ENCODE measurements around the gene HAGH.

GRCh38 chr16:1800701-1801100, 25.9 kb downstream of the HAGH start:
- TF ChIP-seq CTCF (IDR thresholded peaks at IDR 0.05; ENCODE audit: low read depth, low read length, poor library complexity, severe bottlenecking), result no peak
- no peak for TF ChIP-seq EZH2phosphoT487 (IDR thresholded peaks at IDR 0.05; ENCODE audit: borderline replicate concordance, low read length)

Data from DOHH2 (cell line).